CD4-positive, CD25-positive, alpha-beta regulatory T cell (primary cell): ENCODE measurements around the gene SDK1. TPM values are rescaled to one million over a fixed set of nuclear protein-coding genes. Genes with fewer than 3 reads are reported as not detected.

Experiments used
- ATAC-seq, 2 donors: fragments of 150-1000 bp; cut with Tn5 transposase; one replicate each; pipeline ENCODE4 v1.10.0; 2021; ENCODE audit warnings: low read depth in 2 of 2, moderate number of reproducible peaks in 2 of 2, moderate library complexity in 1 of 2
- DNase-seq, 3 donors: peaks; one replicate each; pipeline versions ENCODE4 v3.0.0 to v3.0.0-alpha.2; 2012 to 2022; ENCODE audit warnings: mixed read lengths in 1 of 3
- H3K27ac ChIP-seq: one replicate; pipeline ENCODE4 v1.7.0; 2013; ENCODE audit warnings: mild to moderate bottlenecking, low read length; ENCODE audit not compliant: insufficient read depth, poor library complexity, severe bottlenecking
- H3K27me3 ChIP-seq: one replicate; pipeline ENCODE4 v1.7.0; 2013; ENCODE audit warnings: low read length; ENCODE audit not compliant: control insufficient read depth, insufficient read depth
- H3K36me3 ChIP-seq: one replicate; pipeline ENCODE4 v1.7.0; 2013; ENCODE audit warnings: mild to moderate bottlenecking, low read length, moderate library complexity; ENCODE audit not compliant: control insufficient read depth, insufficient read depth
- H3K4me1 ChIP-seq: 2 replicates; pipeline ENCODE4 v1.7.0; 2013; ENCODE audit warnings: mild to moderate bottlenecking, low read length; ENCODE audit not compliant: insufficient read depth, control insufficient read depth, poor library complexity, severe bottlenecking
- H3K4me3 ChIP-seq: one replicate; pipeline ENCODE4 v1.7.0; 2013; ENCODE audit warnings: low read depth, mild to moderate bottlenecking, low read length, moderate library complexity
- H3K9me3 ChIP-seq, 2 experiments: 1 replicate in 1 of 2; 2 replicates in 1 of 2; pipeline ENCODE4 v1.7.0; 2013; ENCODE audit warnings: low read length in 2 of 2, mild to moderate bottlenecking in 1 of 2, moderate library complexity in 1 of 2; ENCODE audit not compliant: control insufficient read depth in 2 of 2
- H3K27ac Mint-ChIP-seq, 3 donors: one replicate each; pipeline ENCODE4 v1.8.0; 2020 to 2022; ENCODE audit warnings: mild to moderate bottlenecking in 3 of 3, mixed read lengths in 3 of 3, moderate library complexity in 2 of 3
- H3K27me3 Mint-ChIP-seq: one replicate; pipeline ENCODE4 v1.8.0; 2022; ENCODE audit warnings: mild to moderate bottlenecking, mixed read lengths
- H3K36me3 Mint-ChIP-seq: one replicate; pipeline ENCODE4 v1.8.0; 2020; ENCODE audit warnings: mixed read lengths
- H3K4me1 Mint-ChIP-seq, 4 donors: one replicate each; pipeline ENCODE4 v1.8.0; 2020 to 2022; ENCODE audit warnings: mixed read lengths in 4 of 4, mild to moderate bottlenecking in 1 of 4
- H3K4me3 Mint-ChIP-seq, 4 donors: one replicate each; pipeline ENCODE4 v1.8.0; 2020 to 2022; ENCODE audit warnings: mild to moderate bottlenecking in 4 of 4, mixed read lengths in 4 of 4, moderate library complexity in 3 of 4
- H3K9me3 Mint-ChIP-seq, 7 donors: one replicate each; pipeline ENCODE4 v1.8.0; 2020 to 2022; ENCODE audit warnings: mixed read lengths in 7 of 7, mild to moderate bottlenecking in 3 of 7, moderate library complexity in 2 of 7
- polyA plus RNA-seq, 4 donors: library from polyadenylated mRNA; unstranded; fragments of 300-500 nt; fragmentation: Illumina TruSeq; gene quantifications; one replicate each; pipeline ENCODE4 v1.2.3, GENCODE V29; 2021
- total RNA-seq: library from RNA; stranded (reverse); gene quantifications from one replicate; pipeline ENCODE4 v1.2.3, GENCODE V29; 2022

The SDK1 gene
- total and polyA plus RNA-seq, 5 donors from 2014 or later = 0.47 TPM; not detected in 4

DNA sequence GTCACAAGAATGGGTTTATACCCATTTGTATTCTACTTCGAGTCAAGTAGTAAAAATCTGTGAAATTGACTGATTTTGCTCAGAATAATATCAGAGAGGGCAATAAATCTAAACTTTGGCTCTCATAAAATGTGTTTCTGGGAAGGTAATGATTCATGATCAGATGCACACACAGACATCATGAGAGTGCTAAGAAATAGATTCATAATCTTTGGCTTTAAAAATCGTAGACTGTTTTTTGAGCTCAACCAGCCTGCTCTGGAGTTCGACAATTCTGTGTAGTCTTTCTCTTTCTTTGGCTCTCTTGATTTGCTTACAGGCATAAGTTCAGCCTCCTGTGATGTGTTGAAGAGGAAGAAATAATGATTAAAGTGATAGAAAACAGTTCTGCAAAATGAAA is 494.7 kb downstream of the SDK1 start:
- Mint-ChIP-seq H3K36me3 (no peaks in the 10 kb centered on the region), H3K27me3 (peaks cover 2% of the 10 kb centered on the region), H3K9me3 (no peaks in the 10 kb centered on the region), H3K4me3 (no peak overlapping the region), H3K27ac (no peak overlapping the region), H3K4me1 (peaks cover 0 to 4% (median 0%) of the 10 kb centered on the region in 4 donors)
- H3K36me3 ChIP-seq = no peaks in the 10 kb centered on the region
- no peaks in the 10 kb centered on the region for H3K4me1 ChIP-seq
- no peak for ATAC-seq
- DNase-seq = no peak
- H3K27ac ChIP-seq = no peak overlapping the region
- H3K9me3 ChIP-seq = no peaks in the 10 kb centered on the region
- no peak overlapping the region for H3K4me3 ChIP-seq
- no peaks in the 10 kb centered on the region for H3K27me3 ChIP-seq

DNA sequence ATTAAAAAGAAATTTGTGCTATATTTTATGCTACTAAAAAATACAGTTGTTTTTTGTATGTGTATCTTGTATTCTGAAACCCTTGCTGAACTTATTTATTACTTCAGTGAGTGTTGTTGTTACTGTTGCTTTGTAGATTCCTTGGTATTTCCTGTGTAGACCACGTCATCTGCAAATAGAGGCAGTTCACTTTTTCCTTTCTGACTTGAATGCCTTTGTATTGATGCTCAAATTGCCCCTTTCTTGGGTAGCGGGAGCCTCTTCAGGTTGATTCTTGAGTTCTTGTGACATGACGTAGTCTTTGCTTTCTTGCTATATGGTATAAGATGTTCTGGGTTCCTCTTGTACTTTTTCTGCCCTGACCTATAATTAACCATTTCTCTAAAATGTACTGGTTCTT is 504.1 kb downstream of the SDK1 start:
- no peak overlapping the region for H3K27ac Mint-ChIP-seq
- no peaks in the 10 kb centered on the region for H3K36me3 Mint-ChIP-seq
- peaks cover 9% of the 10 kb centered on the region for H3K27me3 Mint-ChIP-seq
- no peaks in the 10 kb centered on the region for H3K4me1 ChIP-seq
- no peaks in the 10 kb centered on the region for H3K27me3 ChIP-seq
- H3K9me3 ChIP-seq = no peaks in the 10 kb centered on the region
- H3K4me3 Mint-ChIP-seq = no peak overlapping the region
- H3K4me1 Mint-ChIP-seq = no peaks in the 10 kb centered on the region
- H3K4me3 ChIP-seq = no peak overlapping the region
- no peak overlapping the region for H3K27ac ChIP-seq
- ATAC-seq = no peak
- no peaks in the 10 kb centered on the region for H3K36me3 ChIP-seq
- peaks cover 0 to 3% (median 0%) of the 10 kb centered on the region in 7 donors for H3K9me3 Mint-ChIP-seq
- no peak for DNase-seq

DNA sequence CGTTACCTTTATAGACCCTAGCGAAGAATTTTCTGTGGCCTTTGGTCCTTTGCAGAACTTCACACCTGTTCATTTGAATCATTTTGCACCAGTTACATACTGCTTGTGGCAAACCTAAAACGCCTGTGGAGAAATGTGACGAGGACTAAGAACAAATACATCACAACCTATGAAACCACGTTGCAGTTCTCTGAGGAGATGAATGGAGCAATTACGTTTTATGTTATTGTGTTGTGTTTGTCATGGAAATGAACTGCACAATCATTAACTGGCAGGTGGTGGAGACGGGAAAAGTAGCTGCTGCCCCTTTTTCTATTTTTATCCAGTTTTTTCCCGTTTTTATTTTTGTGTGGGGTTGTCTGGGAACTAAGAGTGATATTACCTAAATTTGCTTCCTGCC is 505.5 kb downstream of the SDK1 start:
- Mint-ChIP-seq H3K4me1 (no peaks in the 10 kb centered on the region), H3K27ac (no peak overlapping the region), H3K36me3 (no peaks in the 10 kb centered on the region), H3K27me3 (peaks cover 5% of the 10 kb centered on the region), H3K4me3 (no peak overlapping the region), H3K9me3 (peaks cover 0 to 9% (median 0%) of the 10 kb centered on the region in 7 donors)
- Histone ChIP-seq H3K4me3 (no peak overlapping the region), H3K36me3 (no peaks in the 10 kb centered on the region), H3K4me1 (no peaks in the 10 kb centered on the region), H3K9me3 (no peaks in the 10 kb centered on the region), H3K27ac (no peak overlapping the region), H3K27me3 (no peaks in the 10 kb centered on the region)
- DNase-seq (no peak), ATAC-seq (no peak)

DNA sequence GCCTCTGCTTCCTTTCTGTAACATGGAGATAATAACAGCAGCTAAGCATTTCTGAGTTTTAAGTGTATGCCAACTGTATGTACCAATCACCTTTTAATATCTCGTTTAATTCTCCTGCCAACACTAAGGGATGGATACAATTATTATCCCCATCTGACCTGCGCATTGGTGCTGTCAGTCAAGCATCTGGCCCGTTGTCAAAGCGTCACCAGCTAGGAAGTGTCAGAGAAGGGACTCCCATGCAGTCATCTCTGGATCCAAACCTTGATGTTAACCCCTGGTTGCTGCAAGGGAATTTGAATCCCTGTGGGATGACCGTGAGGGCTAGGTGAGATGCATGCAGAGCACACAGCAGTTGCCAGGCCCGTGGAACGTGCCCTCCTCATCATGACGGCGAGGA is 506.8 kb downstream of the SDK1 start:
- H3K9me3 ChIP-seq = no peaks in the 10 kb centered on the region
- H3K27ac ChIP-seq = no peak overlapping the region
- Mint-ChIP-seq H3K4me1 (no peaks in the 10 kb centered on the region), H3K4me3 (no peak overlapping the region), H3K9me3 (peaks cover 0 to 9% (median 0%) of the 10 kb centered on the region in 7 donors), H3K36me3 (no peaks in the 10 kb centered on the region), H3K27me3 (peaks cover 5% of the 10 kb centered on the region), H3K27ac (no peak overlapping the region)
- no peaks in the 10 kb centered on the region for H3K27me3 ChIP-seq
- DNase-seq (no peak), ATAC-seq (no peak)
- no peaks in the 10 kb centered on the region for H3K36me3 ChIP-seq
- H3K4me3 ChIP-seq = no peak overlapping the region
- H3K4me1 ChIP-seq = no peaks in the 10 kb centered on the region

DNA sequence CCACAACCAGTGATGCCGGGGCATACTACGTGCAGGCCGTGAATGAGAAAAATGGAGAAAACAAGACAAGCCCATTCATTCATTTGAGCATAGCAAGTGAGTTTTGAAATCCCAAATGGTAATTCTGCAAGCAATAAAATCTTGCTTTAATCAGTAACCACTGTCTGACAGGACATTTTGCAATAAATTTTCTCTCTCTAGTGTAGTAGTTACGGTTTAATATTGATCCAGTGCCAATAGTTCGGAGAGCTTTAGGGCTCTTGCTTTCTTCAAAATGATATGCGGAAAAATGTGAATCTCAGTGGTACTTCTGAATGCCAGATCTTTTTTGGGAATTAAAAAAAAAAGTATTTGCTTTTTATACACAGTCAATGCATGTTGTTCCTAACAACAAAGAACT is 520.4 kb downstream of the SDK1 start:
- no peak overlapping the region for H3K27ac ChIP-seq
- no peaks in the 10 kb centered on the region for H3K36me3 ChIP-seq
- Mint-ChIP-seq H3K27me3 (peaks cover 13% of the 10 kb centered on the region), H3K36me3 (no peaks in the 10 kb centered on the region), H3K9me3 (peaks cover 0 to 2% (median 0%) of the 10 kb centered on the region in 7 donors), H3K27ac (no peak overlapping the region), H3K4me1 (no peaks in the 10 kb centered on the region), H3K4me3 (no peak overlapping the region)
- DNase-seq = no peak
- no peak overlapping the region for H3K4me3 ChIP-seq
- H3K4me1 ChIP-seq = no peaks in the 10 kb centered on the region
- no peaks in the 10 kb centered on the region for H3K9me3 ChIP-seq
- no peak for ATAC-seq
- H3K27me3 ChIP-seq = no peaks in the 10 kb centered on the region

DNA sequence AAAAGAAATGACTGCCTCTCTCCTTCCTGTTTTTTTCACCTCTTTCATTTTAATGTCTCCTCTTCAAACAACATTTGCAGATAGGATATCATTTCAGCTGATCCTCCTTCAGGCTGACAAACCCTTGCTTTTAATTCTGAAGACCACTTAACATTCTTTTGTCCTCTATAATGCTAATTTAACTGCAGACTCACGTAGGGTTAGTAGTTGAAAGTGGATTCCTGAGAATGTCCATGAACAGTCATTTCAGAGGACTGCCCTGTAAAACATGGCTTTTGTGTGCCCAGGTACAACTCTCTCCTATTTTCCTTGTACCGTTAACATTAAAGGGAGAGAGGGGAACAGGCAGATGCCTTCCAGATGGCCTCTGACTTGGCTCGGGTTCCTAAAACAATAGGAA is 524.4 kb downstream of the SDK1 start:
- Histone ChIP-seq H3K27me3 (no peaks in the 10 kb centered on the region), H3K9me3 (no peaks in the 10 kb centered on the region), H3K4me1 (no peaks in the 10 kb centered on the region), H3K27ac (no peak overlapping the region), H3K36me3 (no peaks in the 10 kb centered on the region), H3K4me3 (no peak overlapping the region)
- Mint-ChIP-seq H3K4me3 (no peak overlapping the region), H3K27me3 (peaks cover 4% of the 10 kb centered on the region), H3K4me1 (no peaks in the 10 kb centered on the region), H3K27ac (no peak overlapping the region), H3K9me3 (no peaks in the 10 kb centered on the region), H3K36me3 (no peaks in the 10 kb centered on the region)
- no peak for DNase-seq
- ATAC-seq = no peak

DNA sequence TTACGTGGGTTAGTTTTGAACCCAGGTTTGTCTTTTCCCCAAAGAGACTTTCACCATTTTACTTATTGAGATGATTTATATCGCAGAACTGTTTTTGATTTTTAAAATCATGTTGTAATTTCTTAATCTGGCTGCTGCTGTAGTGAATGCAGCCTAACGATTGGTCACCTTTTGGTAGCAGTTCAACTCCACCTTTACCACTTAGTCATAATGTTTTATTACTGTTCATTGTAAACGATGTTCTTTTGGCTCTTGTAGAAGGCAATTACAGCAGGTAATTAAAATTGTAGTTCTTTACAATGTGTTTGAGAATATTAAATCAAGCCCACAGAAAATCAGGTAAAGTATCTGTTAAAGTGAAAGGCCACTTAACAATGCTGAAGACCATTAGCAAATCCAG is 531.1 kb downstream of the SDK1 start:
- Mint-ChIP-seq H3K4me1 (no peaks in the 10 kb centered on the region), H3K9me3 (no peaks in the 10 kb centered on the region), H3K27me3 (peaks cover 4% of the 10 kb centered on the region), H3K4me3 (no peak overlapping the region), H3K36me3 (no peaks in the 10 kb centered on the region), H3K27ac (no peak overlapping the region)
- Histone ChIP-seq H3K9me3 (no peaks in the 10 kb centered on the region), H3K27me3 (no peaks in the 10 kb centered on the region), H3K27ac (no peak overlapping the region), H3K4me1 (no peaks in the 10 kb centered on the region), H3K36me3 (no peaks in the 10 kb centered on the region), H3K4me3 (no peak overlapping the region)
- ATAC-seq (no peak), DNase-seq (no peak)

DNA sequence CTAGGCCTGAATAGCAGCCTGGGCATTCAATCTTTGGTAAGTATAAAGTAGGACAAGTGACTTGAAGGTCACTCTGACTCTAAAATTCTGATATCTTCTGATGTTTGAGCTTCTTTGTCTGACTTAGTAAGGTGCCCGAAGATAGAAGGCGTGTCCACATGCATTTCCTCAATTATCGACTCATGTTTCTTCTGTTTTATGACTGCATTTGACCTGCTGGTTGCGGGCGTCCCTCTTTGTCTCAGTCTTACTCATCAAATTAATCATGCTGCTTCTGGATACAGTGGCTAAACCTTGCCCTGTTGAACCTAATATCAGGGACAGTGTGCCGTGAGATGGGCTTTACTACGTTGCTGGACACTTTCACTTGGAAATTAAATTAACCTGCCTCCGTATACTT is 534.1 kb downstream of the SDK1 start:
- no peak for ATAC-seq
- peaks cover 5% of the 10 kb centered on the region for H3K27me3 Mint-ChIP-seq
- no peak for DNase-seq
- no peaks in the 10 kb centered on the region for H3K36me3 Mint-ChIP-seq
- no peaks in the 10 kb centered on the region for H3K4me1 Mint-ChIP-seq
- H3K4me1 ChIP-seq = no peaks in the 10 kb centered on the region
- H3K9me3 Mint-ChIP-seq = no peaks in the 10 kb centered on the region
- no peak overlapping the region for H3K27ac ChIP-seq
- H3K27ac Mint-ChIP-seq = no peak overlapping the region
- no peak overlapping the region for H3K4me3 Mint-ChIP-seq
- no peaks in the 10 kb centered on the region for H3K36me3 ChIP-seq
- H3K9me3 ChIP-seq = no peaks in the 10 kb centered on the region
- H3K27me3 ChIP-seq = no peaks in the 10 kb centered on the region
- no peak overlapping the region for H3K4me3 ChIP-seq
